ENCODE data around the gene CDKN1C. TPM values are rescaled to one million over a fixed set of nuclear protein-coding genes. Genes with fewer than 3 reads are reported as not detected.

Gene CDKN1C
- total and polyA plus RNA-seq, 12 donors: 17.7 to 817 (median 321) TPM

GRCh38 chr11:2931420-2931746 lies 45.8 kb upstream of the CDKN1C start:
- no peak overlapping the region for H3K27ac ChIP-seq
- WGBS, 4 donors: 59 to 76% (median 69%) methylated on average over 3 to 4 of the region's 4 CpGs
- DNase-seq: no peak
- no peak overlapping the region for H3K4me3 ChIP-seq
- intact Hi-C loops (cut with DNase I): no loop called here
- H3K36me3 ChIP-seq (replicated peaks in 1 of 2): no peaks in the 10 kb centered on the region
- peaks cover 11% of the 10 kb centered on the region for H3K27me3 ChIP-seq
- TF ChIP-seq POLR2A (IDR thresholded peaks at IDR 0.05): no peak
- no peak for TF ChIP-seq CTCF (IDR thresholded peaks at IDR 0.05)
- peaks cover 16 to 23% of the 10 kb centered on the region in 2 donors for H3K4me1 ChIP-seq (replicated peaks in 1 of 2)
- H3K9me3 ChIP-seq (replicated peaks in 1 of 3): no peaks in the 10 kb centered on the region

- Histone ChIP-seq H3K27me3 (peaks cover 11% of the 10 kb centered on the region), H3K4me3 (peak overlapping the region in 2 of 4 donors; percentile 53 to 63), H3K4me1 (replicated peaks in 1 of 2) (peaks cover 16 to 23% of the 10 kb centered on the region in 2 donors), H3K9me3 (replicated peaks in 1 of 3) (no peaks in the 10 kb centered on the region), H3K36me3 (replicated peaks in 1 of 2) (no peaks in the 10 kb centered on the region), H3K27ac (peak overlapping the region in 2 of 5 donors; percentile 30 to 57)
- TF ChIP-seq CTCF (IDR thresholded peaks at IDR 0.05) (peak; percentile 37 to 59 (median 48)), POLR2A (IDR thresholded peaks at IDR 0.05) (no peak)
- WGBS, 4 donors: 40 to 51% (median 47%) methylated on average over 11 to 21 of the region's 21 CpGs
- intact Hi-C loops (cut with DNase I): no loop called here
- peak; percentile 62 to 77 (median 70) for DNase-seq
These were observed 45.3 kb upstream of the CDKN1C start for GRCh38 chr11:2930704-2931419.

GRCh38 chr11:2929950-2930703 lies 44.6 kb upstream of the CDKN1C start:
- Histone ChIP-seq H3K9me3 (replicated peaks in 1 of 3) (no peaks in the 10 kb centered on the region), H3K4me3 (peak overlapping the region in 2 of 4 donors; percentile 53 to 63), H3K27ac (peak overlapping the region in 3 of 5 donors; percentile 5 to 57 (median 30)), H3K4me1 (replicated peaks in 1 of 2) (peaks cover 16 to 23% of the 10 kb centered on the region in 2 donors), H3K36me3 (replicated peaks in 1 of 2) (no peaks in the 10 kb centered on the region), H3K27me3 (peaks cover 11% of the 10 kb centered on the region)
- intact Hi-C loops (cut with DNase I): no loop called here
- 6 to 10% (median 8%) methylated on average over 20 to 47 of the region's 47 CpGs for WGBS, 4 donors
- TF ChIP-seq CTCF (IDR thresholded peaks at IDR 0.05) (peak in 1 of 6 experiments; percentile 3), POLR2A (IDR thresholded peaks at IDR 0.05) (no peak)
- DNase-seq: peak in 2 of 7 donors; percentile 27 to 40

DNA sequence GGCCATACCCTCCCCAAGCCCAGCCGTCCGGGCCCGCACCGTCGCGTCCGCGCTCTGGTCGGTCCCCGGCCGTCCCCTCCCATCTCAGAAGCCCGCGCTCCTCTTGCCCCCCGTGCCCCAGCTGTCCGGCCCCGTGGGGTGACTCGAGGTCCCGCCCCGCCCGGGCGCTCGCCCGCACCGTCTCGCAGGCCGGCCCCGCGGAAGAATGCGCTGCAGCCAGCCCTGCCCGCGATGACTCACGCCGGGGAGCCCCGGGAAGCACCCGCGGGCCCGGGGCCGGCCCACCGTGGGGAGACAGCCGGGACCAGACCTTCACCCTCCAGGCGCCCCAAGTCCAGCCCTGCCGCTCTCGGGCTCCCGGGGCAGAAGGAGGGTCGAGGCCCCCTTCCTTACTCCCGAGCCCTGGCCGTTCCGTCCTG lies 44.0 kb upstream of the CDKN1C start:
- H3K9me3 ChIP-seq (replicated peaks in 1 of 3): no peaks in the 10 kb centered on the region
- peak in 5 of 7 donors; percentile 49 to 68 (median 60) for DNase-seq
- TF ChIP-seq CTCF (IDR thresholded peaks at IDR 0.05): no peak
- no peak for TF ChIP-seq POLR2A (IDR thresholded peaks at IDR 0.05)
- H3K4me3 ChIP-seq: peak overlapping the region in 2 of 4 donors; percentile 53 to 63
- 0 to 1% (median 0%) methylated on average over 1 to 48 of the region's 48 CpGs for WGBS, 4 donors
- peaks cover 16 to 23% of the 10 kb centered on the region in 2 donors for H3K4me1 ChIP-seq (replicated peaks in 1 of 2)
- intact Hi-C loops (cut with DNase I): no loop called here
- H3K27ac ChIP-seq: peak overlapping the region in 1 of 5 donors; percentile 57
- no peaks in the 10 kb centered on the region for H3K36me3 ChIP-seq (replicated peaks in 1 of 2)
- peaks cover 11% of the 10 kb centered on the region for H3K27me3 ChIP-seq

Measured in adrenal gland (tissue), 12 donors.